Anterior cingulate cortex (tissue), 58 donors: Measurements from ENCODE around the gene TMPRSS9.
"Not testable (repeated sequence)": the region's sequence is repeated elsewhere in the genome, so short reads cannot be mapped to it uniquely, and the experiment has no call there.

Experiments used
- DNase-seq, 58 donors: peaks; one replicate each; lab custom pipeline; 2025; lab: John Stamatoyannopoulos, UW

The TMPRSS9 gene

DNA sequence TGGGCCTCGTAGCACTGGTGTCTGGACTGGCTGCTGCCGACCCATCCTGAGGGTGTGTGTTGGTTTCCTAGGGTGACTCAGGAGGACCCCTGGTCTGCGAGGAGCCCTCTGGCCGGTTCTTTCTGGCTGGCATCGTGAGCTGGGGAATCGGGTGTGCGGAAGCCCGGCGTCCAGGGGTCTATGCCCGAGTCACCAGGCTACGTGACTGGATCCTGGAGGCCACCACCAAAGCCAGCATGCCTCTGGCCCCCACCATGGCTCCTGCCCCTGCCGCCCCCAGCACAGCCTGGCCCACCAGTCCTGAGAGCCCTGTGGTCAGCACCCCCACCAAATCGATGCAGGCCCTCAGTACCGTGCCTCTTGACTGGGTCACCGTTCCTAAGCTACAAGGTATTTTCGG lies 53.6 kb downstream of the TMPRSS9 start:
- DNase-seq, result no peak

DNA sequence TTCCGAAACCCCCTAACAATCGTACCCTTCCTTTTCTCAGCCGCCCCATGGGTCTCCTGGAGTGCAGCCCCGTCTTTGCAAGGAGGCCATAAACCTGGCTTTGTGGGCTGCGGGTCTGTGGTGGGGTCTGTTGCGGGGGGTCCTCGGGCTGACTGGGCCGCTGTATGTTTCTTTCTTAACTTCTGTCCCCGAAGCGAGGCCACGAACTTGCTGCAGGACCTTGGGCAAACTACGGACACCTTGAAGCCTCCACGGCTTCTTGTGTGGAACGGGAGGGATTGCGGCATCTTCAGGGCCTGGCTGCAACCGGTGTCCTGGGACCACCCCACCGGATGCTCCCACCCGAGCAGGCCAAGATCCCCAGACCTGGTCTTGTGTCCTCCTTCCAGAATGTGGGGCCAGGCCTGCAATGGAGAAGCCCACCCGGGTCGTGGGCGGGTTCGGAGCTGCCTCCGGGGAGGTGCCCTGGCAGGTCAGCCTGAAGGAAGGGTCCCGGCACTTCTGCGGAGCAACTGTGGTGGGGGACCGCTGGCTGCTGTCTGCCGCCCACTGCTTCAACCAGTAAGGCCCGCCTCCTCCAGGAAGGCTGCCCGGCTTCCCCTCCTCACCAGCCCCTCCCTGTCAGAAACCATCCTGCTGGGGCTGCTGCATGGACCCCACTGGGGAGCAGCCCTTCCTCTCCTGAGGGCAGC lies 55.4 kb downstream of the TMPRSS9 start:
- no peak for DNase-seq

DNA sequence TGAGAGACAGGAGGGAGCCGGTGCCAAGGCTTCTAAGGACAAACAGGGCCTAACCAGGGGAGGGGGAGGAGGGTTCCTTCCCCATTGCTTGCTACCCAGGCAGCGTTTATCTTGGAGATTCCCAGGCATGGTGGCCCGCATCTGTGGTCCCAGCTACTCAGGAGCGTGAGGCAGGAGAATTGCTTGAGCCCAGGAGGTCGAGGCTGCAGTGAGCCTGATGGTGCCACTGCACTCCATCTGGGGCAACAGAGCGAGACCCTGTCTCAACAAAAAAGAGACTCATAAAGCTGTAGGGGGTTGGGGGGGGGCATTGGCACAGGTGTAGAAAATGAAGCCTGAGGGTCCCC lies 55.9 kb downstream of the TMPRSS9 start:
- no peak for DNase-seq

DNA sequence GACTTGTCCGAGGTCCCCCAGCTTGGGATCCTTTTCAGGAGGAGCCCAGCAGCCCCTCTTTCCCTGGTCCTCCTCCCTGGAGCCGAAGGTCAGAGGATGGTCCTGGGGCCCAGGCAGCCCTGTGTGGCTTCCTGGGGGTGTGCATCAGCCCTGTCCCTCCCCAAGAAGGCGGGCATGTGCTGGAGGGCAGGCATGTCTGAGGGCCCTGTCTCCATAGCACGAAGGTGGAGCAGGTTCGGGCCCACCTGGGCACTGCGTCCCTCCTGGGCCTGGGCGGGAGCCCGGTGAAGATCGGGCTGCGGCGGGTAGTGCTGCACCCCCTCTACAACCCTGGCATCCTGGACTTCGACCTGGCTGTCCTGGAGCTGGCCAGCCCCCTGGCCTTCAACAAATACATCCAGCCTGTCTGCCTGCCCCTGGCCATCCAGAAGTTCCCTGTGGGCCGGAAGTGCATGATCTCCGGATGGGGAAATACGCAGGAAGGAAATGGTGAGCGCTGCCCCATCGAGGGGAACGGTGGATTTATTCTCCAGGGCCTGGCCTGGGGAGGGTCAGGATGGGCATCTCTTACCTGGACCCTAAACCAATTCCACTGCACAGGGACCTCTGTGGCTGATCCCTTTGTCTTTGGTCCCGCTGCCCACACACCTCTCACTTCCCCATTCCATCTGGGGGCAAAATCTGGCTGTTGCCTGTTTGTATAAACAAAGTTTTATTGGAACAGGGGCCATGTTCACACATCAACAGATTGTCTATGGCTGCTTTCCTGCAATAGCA lies 56.4 kb downstream of the TMPRSS9 start:
- DNase-seq, result no peak

DNA sequence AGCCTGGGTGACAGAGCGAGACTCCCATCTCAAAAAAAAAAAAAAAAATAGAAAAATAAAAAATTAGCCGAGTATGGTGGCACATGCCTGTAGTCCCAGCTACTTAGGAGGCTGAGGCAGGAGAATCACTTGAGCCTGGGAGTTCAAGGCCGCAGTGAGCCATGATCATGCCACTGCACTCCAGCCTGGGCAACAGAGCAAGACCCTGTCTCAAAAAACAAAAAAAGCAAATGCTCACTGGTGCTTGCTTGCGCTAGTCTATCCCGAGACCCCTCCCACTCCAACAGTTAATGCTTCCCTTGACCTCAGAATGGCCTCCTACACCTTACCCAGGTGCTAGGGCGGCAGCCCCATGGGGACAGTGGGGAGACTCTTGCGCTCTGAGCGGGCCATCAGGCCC lies 57.4 kb downstream of the TMPRSS9 start:
- DNase-seq, result not testable (repeated sequence)

DNA sequence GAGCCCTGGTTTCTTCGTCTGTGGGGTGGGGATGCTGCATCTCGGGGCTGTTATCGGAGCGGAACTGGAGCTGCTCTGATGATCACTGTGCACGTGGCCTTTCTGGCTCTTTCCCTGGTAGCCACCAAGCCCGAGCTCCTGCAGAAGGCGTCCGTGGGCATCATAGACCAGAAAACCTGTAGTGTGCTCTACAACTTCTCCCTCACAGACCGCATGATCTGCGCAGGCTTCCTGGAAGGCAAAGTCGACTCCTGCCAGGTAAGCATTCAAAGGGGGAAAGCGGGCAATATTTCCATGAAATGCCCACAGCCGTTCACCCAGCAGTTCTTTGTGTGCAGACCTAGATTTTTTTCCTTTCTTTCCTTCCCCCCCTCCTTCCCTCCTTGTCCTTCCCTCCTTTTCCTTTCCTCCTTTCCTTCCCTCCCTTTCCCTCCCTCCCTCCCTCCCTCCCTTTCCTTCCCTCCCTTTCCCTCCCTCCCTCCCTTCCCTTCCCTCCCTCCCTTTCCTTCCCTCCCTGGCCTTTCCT lies 57.9 kb downstream of the TMPRSS9 start:
- no peak for DNase-seq

DNA sequence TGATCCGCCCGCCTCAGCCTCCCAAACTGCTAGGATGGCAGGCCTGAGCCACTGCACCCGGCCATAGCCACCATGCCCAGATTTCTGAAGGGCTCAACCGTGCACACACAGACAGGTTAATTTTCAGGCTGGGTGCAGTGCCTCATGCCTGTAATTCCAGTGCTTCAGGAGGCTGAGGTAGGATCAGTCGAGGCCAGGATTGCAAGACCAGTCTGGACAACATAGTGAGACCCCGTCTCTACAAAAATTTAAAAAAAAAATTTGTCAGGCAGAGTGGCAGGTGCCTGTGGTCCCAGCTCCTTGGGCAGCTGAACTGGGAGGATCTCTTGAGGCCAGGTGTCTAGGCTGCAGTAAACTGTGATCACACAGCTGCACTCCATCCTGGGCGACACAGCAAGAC lies 59.7 kb downstream of the TMPRSS9 start:
- no peak for DNase-seq

DNA sequence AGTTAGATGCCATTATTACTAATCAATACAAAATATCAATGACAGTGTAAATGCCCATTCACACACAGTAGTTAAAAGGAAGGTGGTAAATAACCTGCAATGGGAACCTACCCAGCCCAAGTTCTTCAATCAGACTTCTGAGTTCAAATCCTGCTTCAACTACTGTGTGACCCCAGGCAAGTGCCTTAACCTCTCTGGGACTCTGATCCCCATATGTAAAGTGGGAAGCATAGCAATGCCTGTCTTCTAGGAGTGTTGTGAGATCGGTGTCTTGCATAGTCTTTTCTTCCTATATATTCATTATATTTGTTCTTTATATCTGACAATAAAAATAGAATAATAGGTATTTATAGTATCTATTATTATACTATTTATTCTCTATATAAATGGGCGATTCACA lies 60.4 kb downstream of the TMPRSS9 start:
- DNase-seq, result no peak

DNA sequence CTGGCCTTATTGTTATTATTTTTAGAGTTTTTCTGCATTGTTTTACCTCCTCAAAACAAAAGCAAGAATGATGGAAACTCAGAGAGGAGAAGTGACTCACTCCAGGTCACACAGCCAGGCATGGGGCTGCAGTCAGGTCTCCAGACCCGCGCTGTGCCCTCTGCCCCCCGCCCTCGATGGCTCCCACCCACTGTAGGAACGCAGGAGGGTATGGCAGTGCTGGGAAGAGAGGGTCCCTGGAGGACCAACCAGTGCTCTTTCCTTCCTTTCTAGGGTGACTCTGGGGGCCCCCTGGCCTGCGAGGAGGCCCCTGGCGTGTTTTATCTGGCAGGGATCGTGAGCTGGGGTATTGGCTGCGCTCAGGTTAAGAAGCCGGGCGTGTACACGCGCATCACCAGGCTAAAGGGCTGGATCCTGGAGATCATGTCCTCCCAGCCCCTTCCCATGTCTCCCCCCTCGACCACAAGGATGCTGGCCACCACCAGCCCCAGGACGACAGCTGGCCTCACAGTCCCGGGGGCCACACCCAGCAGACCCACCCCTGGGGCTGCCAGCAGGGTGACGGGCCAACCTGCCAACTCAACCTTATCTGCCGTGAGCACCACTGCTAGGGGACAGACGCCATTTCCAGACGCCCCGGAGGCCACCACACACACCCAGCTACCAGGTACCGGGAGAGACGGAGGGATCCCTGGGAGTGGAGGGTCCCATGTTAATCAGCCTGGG lies 61.7 kb downstream of the TMPRSS9 start:
- DNase-seq, result no peak

DNA sequence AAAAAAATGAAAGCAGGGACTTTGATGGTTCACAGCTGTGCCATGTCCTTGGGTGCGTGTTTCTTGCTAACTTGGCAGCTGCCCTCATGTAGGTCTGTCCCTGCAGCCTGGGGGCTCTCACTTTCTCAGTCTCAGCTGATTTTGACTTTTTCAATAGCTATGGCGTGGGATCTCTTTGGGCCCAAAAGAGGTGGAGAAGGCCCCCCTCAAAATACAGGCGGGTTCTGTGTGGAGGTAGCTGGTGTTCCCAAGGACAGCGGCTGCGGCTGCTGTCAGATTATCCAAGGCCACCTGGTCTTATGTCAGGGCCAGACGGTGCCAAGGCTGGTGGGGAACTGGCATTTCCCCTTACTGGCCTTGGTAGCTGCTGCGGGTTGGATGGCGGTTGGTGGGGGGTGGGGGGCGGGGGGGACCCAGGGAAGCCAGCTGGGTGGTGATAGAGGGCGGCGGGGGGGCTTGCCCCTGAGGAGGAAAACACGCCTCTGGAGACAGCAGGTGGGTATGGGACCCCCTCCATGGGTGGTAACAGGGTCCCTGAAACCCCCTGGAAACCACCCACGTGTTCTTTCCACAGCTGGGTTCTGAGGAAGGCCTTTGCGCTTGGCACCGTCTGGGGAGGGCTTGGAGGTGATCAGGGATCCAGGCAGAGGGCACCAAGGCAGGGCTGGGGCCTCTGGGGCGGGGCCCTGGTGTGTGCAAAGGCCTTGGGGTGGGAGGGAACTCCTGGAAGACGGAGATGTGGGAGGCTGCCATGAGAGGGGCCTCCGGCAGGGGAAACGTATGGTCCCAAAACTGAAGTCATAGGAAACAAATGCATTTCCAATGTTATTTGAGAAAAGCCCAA lies 63.2 kb downstream of the TMPRSS9 start:
- DNase-seq, result no peak

DNA sequence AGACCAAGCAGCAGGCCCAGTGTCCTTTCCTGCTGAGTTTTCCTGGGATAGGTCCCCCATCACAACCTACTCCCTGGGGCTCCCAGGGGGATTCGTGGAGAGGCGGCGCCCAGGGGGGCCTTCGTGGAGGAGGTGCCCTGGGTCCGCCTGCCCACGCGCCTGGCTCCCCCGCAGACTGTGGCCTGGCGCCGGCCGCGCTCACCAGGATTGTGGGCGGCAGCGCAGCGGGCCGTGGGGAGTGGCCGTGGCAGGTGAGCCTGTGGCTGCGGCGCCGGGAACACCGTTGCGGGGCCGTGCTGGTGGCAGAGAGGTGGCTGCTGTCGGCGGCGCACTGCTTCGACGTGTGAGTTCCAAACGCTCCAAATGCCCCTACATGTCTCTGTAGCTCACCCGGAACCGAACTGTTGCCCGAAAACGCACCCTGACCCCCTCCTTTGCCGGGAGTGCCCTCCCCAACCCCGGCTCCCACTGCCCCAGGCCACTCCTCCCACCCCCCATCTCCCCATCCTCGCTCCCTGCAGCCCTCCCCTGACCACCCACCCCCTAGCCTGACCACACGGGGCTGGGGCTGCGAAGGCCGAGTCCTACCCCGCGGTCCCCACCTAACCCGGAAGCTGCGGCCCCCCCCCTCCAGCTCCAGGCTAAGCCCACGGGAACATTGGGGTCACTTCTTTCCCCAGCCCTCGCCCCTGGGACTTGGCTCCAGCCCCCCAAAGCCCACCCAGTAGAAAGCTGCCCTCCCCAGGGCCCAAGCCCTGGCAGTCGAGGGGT lies 64.0 kb downstream of the TMPRSS9 start:
- no peak for DNase-seq

DNA sequence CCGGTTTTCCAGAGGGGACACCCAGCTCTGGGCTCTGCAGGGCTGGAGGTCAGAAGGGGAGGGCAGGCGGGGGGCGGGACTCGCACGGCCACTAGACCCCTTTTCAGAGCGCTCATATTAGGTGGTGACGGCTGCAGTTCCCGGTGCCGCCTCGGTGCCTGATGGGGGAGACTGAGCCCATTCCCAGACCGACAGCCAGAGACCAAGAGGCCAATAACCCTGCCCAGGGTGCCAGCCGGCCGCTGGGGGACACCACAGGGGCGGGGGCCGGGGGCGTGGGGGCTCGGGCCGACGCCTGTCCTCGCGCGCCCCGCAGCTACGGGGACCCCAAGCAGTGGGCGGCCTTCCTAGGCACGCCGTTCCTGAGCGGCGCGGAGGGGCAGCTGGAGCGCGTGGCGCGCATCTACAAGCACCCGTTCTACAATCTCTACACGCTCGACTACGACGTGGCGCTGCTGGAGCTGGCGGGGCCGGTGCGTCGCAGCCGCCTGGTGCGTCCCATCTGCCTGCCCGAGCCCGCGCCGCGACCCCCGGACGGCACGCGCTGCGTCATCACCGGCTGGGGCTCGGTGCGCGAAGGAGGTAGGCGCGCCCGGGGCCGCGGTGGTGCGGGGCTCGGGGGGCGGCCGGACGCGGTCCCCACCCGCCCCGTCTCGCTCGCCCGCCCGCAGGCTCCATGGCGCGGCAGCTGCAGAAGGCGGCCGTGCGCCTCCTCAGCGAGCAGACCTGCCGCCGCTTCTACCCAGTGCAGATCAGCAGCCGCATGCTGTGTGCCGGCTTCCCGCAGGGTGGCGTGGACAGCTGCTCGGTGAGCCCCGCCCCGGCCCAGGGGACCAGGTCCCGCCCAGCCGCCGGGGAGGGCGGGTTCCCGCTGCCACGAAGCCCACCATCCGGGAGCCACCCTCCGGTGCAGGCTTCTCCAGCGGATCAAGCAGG lies 64.9 kb downstream of the TMPRSS9 start:
- peak in 25 of 58 donors; percentile 4 to 69 (median 23) for DNase-seq

DNA sequence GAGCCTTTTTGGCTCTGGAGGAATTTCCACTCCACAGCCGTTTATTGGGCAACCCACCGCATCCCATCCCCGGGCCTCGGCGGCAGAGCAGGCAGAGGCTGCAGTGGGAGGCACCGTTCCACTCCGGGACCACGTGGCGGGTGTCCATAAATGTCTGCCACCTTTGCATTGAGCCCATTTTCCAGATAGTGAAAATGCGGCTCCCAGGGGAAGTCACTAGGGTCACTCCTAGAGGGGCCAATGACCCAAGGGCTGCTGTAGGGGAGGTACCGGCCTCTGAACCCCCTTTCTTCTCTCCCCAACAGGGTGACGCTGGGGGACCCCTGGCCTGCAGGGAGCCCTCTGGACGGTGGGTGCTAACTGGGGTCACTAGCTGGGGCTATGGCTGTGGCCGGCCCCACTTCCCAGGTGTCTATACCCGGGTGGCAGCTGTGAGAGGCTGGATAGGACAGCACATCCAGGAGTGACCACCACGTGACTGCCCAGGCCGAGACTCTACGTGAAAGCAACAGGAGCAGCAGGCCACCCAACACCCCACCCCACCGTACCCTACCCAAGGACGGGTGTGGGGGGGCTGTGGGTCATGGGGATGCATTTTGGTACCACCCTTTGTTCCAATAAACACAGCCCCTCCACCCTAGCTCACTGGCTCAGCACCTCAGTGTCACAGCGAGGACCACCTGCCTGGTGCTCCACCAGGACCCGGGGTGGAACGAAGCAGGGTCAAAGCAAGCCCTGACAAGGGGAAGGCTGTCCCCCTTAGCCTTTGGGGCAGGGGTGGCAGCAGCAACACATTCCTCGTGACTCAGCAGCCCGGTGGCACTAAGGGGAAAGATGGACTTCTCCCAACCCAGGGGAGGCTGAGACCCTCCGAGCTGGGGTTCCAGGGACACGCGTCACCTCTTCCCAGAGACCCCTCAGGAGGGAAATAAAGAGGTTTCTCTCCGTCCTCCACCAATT lies 65.8 kb downstream of the TMPRSS9 start:
- no peak for DNase-seq

DNA sequence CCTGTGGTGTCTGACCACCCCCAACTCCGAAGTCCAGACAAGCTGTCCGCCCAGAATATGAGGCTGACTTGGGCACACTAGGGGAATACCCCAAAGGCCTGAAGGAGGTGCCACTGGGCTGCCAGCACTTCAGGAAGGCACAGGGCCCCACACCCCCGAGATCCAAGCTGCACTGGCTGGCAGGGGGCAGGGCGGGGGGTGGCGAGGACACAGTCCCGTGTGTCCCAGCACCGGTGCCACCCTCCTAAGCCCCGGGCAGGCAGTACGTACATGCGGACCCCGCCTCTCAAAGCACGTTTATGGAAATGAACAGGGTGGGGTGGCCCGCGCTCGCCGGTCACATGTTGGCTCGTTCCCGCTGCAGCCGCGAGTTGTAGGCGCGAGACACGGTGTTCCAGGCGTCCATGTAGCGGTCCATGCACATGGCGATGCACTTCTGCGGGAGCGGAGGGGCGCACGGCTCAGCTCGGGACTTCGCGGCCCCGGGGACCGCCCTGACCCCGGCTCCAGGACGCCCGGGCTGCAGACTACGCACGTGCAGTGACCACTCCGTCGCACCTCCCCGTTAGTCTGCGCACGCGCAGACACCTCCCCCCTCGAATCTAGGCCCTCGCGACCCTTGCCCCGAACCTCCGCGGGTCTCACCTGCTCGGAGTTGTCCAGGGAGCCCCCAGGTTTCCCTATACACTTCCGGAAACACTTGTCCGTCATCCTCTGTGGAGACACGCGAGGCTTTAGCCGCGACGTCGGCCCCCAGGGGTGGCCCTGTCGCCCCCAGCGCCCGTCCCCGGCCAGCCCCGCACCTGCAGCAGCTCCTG lies 66.8 kb downstream of the TMPRSS9 start:
- peak in 11 of 58 donors; percentile 28 to 62 (median 38) for DNase-seq

DNA sequence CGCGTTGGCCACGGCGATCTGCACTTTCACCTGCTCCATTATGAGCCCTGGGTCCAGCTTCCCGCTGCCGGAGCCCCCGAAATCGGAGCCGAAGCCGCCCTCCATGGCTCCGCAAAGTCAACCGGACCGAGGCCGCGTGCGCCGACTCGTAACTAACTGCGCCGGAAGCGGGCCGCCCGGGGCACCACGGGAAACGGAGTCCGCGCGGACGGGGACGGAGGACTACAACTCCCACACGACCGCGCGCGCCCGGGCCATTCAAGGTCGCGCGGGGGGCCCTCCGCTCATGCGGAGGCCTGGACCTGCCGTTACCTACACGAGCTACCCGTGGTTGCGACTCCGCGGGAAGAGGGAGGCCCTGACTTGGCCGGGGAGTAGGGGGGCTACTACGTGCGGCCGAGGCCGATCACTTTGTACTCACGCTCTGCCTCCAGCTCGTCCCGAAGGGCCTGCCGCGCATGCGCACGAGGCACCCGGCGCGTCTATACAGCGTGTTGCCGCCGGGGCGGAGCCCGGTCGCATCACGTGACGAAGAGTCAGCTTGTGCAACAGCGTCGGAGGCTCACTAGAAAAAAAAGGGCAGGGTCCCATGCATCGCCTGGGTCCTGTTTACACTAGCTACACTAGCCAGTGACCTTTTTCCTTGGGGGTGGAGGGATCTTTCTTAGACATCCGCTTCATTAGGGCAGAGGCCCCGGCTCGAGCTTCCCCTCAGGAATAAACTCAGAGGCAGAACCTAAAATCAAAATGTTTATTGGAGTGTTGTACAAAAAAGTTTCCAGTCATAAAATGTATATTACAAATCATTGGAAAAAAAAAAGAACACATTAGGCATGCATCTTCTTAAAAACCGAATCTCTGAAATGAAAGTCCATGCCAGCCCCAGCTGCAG lies 67.6 kb downstream of the TMPRSS9 start, which contains the start of gene TIMM13:
Gene TIMM13 (minus strand): TSS at position 158 of the 892 bp plus-strand sequence. CDS start 53 bp downstream, at position 105.
- peak; percentile 76 to 99 (median 96) for DNase-seq
